ENCODE data around the gene MUC3A.

- TF ChIP-seq CTCF (IDR thresholded peaks at IDR 0.05) (no peak), POLR2A (IDR thresholded peaks at IDR 0.05) (no peak)
Observed at GRCh38 chr7:100964630-100965029, 15.3 kb downstream of the MUC3A start.

Measured in uterus (tissue), 2 donors.